Activated CD4-positive, CD25-positive, alpha-beta regulatory T cell treated with anti-CD3 and anti-CD28 coated beads, Interleukin-2, amount 50 U/mL, for 16 hours (primary cell): ENCODE data around the gene C2orf74.
"Not testable (repeated sequence)": the region's sequence is repeated elsewhere in the genome, so short reads cannot be mapped to it uniquely, and the experiment has no call there.

Experiments
- DNase-seq: peaks from one replicate; pipeline ENCODE4 v3.0.0-alpha.2; 2020; ENCODE audit warnings: low read depth, low spot score

Gene C2orf74

DNA sequence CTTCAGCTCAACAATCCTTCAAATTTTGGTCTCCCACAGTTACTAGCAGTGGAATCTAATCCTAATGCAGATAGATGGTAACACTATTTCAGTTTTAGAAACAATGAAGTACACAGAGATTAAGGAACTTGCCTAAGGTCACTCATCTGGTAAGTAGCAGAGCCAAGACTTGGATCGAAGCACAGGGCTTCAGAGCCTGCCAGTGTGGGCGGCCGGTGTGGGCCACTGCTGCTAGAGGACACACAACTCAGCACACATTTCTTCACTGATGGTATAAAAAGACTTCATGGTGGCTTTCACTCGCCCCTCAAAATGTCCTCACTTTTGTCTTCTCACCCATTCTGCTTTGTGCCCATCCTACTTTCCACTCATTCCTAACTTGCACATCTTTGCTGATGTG lies 11.1 kb downstream of the C2orf74 start:
- no peak for DNase-seq

DNA sequence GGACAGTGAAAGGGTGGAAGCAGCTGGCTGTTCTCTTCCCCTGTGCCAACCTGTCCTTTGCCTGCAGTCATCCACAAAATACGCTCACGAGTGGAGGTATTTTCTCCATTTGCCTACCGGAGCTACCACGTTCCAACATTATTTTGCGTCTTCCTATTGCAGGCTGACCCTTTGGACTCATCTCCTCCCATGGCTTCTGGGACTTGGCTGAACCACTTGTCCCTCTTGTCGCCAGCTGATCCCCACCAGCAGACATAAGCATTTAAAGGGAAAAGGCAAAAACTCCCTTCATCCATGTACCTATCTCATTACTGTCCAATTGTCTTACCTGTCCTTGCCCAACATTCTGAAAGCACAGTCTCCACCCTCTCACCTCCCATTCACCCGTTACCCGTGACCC lies 13.0 kb downstream of the C2orf74 start:
- DNase-seq, result no peak

GRCh38 chr2:61176755-61177726 lies 15.1 kb downstream of the C2orf74 start:
- DNase-seq, result peak; percentile 82

DNA sequence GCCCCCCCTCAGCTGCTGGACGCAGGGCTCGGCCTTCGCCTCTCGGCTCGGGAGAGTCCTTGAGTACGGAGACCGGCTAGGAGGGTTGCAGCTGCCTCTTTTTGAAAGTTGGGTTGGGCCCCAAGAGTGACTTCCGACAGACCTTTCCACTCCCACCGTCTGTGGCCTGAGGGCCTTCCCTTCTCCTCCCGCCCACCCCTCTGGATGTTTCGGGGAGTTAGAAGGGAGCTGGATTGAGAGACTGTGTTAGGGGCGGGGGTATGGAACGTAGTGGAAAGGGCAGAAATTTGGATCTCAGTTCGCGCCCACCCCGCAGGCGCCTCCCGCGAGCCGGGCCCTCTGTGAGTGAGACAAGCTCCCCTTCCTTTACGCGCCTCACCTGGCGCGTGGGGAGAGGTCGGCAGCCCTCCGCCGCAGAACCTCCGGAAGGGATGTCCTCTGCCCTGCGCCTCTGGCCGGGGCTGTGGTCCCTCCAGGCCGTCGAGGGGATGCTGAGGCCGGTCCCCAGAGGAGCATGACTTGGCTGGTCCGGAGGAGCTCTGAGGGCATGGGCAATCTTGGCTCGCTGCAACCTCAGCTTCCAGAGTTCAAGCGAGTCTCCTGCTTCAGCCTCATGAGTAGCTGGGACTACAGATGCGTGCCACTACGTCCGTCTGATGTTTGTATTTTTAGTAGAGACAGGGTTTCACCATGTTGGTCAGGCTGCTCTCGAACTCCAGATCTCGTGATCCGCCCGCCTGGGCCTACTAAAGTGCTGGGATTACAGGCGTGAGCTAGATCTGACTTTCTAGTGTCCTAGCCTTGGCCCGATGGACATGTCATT lies 15.9 kb downstream of the C2orf74 start:
- DNase-seq, result peak; percentile 7

- DNase-seq, result no peak
These were observed 16.9 kb downstream of the C2orf74 start for GRCh38 chr2:61178603-61179545.

DNA sequence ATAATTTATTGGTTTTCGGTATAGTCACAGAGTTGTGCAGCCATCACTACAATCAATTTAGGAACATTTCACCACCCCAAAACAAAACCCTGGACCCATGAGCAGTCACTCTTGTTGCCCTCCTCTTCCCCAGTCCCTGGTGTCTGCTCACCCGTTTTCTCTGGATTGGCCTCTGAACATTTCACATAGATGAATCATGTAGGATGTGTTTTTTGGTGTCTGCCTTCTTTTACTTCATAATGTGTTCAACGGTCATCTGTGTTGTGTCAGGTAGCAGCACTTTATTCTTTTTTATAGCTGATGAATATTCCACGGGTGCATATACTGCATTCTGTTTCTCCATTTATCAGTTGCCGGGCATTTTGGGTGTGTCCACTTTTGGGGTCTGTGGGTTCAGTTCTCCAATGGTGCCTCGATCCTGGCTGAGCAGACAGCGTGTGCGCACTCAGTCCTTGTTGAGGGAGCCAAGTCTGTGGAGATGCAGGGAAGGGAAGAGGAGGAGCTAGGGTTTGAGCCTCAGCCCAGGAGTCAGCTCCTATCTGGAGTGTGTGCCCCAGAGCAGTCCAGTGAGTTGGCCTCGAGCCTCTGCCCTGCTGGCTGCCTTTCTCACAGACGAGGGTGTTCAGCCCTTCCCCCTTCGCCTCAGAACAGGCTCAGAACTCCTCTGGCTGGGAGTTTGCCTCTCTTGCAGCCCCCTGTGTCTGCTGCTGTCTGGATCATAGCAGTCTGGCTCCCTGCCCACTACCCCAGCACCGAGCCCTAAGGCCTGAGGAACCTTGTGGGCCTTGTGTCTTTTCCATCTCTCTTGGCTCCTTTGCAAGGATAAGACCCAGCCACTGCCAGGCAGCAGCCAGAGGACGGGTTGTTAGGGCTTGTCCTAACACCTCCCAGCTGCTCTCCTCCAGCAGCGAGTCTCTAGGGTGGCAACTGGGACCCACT lies 18.0 kb downstream of the C2orf74 start:
- no peak for DNase-seq

DNA sequence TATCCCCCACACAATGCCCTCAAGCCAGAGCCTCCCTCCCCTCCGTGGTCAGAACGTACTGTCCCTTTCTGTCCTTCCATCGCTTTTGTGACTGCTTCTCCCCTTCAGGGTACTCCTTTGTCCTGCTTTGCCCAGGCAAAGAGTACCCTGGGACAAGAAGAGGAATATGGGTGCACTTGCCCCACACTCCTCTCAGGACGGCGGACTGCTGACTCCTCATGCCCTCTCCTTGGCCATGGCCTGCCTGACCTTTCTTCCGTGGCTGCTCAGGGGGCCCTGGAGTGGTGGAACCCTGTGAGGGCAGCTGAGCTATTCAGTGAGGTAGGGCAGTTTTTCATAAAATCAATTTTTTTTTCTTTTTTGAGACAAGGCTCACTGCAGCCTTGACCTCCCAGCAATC lies 18.7 kb downstream of the C2orf74 start:
- DNase-seq, result no peak

- DNase-seq, result no peak
These were observed 19.5 kb downstream of the C2orf74 start for GRCh38 chr2:61181382-61182058.

GRCh38 chr2:61182059-61182383 lies 20.0 kb downstream of the C2orf74 start:
- DNase-seq, result no peak

DNA sequence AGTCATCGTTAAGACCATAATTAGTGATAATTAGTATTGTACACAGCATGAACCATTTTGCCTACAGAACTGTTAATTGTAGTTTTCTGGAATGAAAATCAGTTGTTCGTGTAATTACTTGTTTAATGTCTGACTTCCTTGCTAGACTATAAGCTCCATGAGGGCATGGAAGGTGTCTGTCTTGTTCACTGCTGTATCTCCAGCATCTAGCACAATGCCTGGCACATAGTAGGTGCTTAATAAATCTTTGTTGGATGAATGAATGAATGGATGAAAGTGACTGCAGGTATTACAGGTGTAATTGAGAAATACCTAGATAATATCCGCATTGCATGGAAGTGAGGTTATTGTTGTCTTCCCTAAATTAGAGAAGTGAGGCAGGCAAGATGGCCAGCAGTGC lies 21.8 kb downstream of the C2orf74 start:
- no peak for DNase-seq

- no peak for DNase-seq
These were observed 22.3 kb downstream of the C2orf74 start for GRCh38 chr2:61184263-61184662.

DNA sequence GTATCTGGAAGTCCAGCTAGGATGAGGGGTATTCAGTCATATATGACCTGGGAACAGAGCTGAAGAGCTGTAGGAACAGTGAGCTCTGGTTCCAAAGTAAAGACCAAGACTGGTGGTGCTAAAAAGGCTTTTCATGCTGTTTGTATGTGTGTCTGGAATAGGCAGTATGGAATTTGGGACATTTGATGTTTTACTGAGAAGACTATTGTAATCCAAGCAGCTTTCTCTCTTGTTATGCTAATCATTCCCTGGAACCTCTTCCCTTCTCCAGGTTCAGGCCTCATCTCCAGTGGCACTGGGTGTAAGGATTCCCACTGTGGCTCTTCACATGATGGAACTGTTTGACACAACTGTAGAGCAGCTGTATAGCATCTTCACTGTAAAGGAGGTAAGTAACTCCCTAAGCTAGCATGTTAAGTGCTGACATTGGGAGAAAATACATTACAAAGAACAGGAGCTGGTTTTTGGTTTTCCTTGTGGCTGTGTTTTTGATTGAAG lies 23.3 kb downstream of the C2orf74 start:
- no peak for DNase-seq

DNA sequence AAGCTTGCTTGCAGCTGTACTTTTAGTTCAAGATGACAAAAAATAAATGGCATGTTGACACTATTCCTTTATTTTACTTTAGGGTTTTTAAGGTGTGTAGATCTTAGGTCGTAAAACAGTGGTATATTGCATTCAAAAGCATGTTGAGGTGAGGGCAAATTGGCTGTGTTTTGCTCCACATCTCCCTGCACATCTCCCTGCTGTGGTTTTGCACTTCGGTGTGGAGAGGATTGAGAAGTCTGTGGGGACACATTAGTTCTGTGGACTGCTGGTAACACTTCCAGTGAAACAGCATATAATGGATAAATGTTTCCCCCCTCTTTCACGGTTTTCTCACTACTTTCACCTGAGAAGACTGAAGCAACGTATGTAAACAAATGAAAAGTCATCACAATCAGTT lies 25.1 kb downstream of the C2orf74 start:
- no peak for DNase-seq

DNA sequence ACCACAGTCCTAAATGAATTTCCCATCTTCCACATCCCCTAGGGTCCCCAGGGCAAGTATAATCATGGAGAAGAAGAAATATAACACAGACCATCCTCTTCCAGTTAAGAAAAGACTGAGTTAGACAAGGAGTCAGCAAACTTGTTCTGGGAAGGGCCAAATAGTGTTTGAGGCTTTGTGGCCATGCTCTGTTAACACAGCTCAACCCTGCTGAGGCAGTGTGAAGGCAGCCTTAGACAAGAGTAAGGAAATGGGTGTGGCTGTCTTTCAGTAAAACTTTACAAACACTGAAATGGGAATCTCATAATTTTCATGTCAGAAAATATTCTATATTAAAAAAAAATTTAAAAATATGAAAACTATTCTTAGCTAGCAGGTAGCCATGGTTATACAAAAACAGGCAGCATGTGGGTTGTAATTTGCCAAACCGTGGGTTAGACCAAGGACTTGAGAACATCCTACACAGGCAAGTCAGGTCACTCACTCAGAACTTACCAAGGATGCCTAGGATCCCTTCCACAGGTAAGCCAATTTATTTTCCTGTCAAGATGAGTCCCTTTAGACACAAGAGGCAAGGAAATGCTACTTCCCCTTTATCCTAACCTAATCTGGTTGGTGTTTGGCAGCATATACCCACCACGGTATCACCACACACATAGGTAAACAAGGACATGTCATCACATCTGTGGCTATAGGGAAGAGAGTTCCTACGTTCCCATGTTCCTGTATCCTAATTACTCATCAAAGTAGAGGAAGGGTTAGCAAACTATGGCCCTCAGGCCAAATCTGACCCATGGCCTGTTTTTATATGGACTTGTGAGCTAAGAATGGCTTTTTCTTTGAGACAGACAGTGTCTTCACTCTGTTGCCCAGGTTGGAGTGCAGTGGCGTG lies 31.9 kb downstream of the C2orf74 start:
- no peak for DNase-seq

- DNase-seq, result not testable (repeated sequence)
These were observed 32.7 kb downstream of the C2orf74 start for GRCh38 chr2:61194646-61195045.

- DNase-seq, result no peak
These were observed 34.7 kb downstream of the C2orf74 start for GRCh38 chr2:61196671-61197070.

DNA sequence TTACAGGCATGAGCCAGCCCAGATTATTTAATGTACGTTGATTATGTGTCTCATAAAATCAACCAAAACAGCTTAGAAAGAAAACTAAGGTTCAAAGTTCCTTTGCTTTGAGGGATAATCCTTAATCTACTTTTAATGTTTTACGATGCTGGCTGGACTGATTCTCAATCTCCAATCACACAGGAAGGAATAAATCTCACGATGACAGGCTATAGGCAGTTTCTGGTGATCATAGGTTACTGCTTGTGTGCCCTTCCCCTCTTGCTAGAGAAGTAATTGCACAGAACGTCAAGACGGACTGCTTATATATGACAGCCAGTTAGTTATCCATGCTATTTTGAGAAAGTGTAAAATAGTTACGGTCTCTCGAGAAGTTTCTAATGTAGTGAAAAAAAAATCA lies 43.1 kb downstream of the C2orf74 start:
- no peak for DNase-seq

DNA sequence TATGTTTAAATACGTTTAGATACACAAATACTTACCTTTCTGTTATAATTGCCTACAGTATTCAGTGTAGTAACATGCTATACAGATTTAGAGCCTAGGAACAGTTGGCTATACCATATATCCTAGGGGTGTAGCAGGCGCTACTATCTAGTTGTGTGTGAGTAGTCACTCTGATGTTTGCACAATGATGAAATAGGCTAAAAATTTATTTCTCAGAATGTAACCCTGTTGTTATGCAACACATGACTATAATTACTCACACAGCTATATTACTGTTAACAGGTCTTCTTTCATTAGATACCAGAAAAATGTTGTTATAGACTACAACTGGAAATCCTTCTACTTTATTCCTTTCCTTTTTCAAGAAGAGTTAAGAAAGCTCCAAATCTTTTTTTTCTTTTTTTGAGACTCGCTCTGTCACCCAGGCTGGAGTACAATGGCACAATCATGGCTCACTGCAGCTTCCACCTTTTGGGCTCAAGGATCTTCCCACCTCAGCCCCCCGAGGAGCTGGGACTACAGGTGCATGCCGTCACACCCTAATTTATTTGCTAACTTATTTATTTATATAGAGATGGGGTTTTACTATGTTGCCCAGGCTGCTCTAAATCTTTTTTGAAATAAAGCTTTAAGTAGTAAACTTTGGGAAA lies 48.5 kb downstream of the C2orf74 start:
- DNase-seq, result no peak
